ENCODE data around the gene IL7R.

The IL7R gene

GRCh38 chr5:35819668-35820067, 37.0 kb upstream of the IL7R start:
- TF ChIP-seq CTCF (IDR thresholded peaks at IDR 0.05), result no peak

GRCh38 chr5:35820735-35821134, 36.0 kb upstream of the IL7R start:
- no peak for TF ChIP-seq CTCF (IDR thresholded peaks at IDR 0.05)

GRCh38 chr5:35821513-35821912, 35.2 kb upstream of the IL7R start:
- TF ChIP-seq CTCF (IDR thresholded peaks at IDR 0.05), result no peak

- no peak for TF ChIP-seq CTCF (IDR thresholded peaks at IDR 0.05)
These were observed 34.2 kb upstream of the IL7R start for GRCh38 chr5:35822511-35822910.

GRCh38 chr5:35823347-35824098, 33.2 kb upstream of the IL7R start:
- TF ChIP-seq CTCF (IDR thresholded peaks at IDR 0.05), result no peak

GRCh38 chr5:35826056-35826455, 30.6 kb upstream of the IL7R start:
- no peak for TF ChIP-seq CTCF (IDR thresholded peaks at IDR 0.05)

- no peak for TF ChIP-seq CTCF (IDR thresholded peaks at IDR 0.05)
These were observed 30.1 kb upstream of the IL7R start for GRCh38 chr5:35826554-35826953.
